DOHH2 (cell line): Measurements from ENCODE around the gene MEF2A.

ENCODE experiments used
- H3F3A ChIP-seq: fragments of 200-600 bp; sonication (generic), shearing (Covaris generic); 2 replicates; pipeline ENCODE4 v1.6.0; 2016; ENCODE audit warnings: antibody characterized with exemption, mild to moderate bottlenecking; ENCODE audit not compliant: control insufficient read depth, insufficient read depth
- H3K27ac ChIP-seq: fragments of 200-600 bp; sonication (generic); 2 replicates; pipeline ENCODE4 v1.5.1; 2014; ENCODE audit warnings: low read depth, mild to moderate bottlenecking, low read length, moderate library complexity
- H3K27me3 ChIP-seq: fragments of 200-600 bp; sonication (generic); 2 replicates; pipeline ENCODE4 v1.6.1; 2014; ENCODE audit warnings: mild to moderate bottlenecking, low read length, mixed read lengths; ENCODE audit not compliant: control insufficient read depth
- H3K36me3 ChIP-seq: fragments of 200-600 bp; sonication (generic); 2 replicates; pipeline ENCODE4 v1.6.1; 2014; ENCODE audit warnings: mild to moderate bottlenecking, low read length, moderate library complexity, mixed read lengths; ENCODE audit not compliant: control insufficient read depth
- H3K4me1 ChIP-seq: fragments of 200-600 bp; sonication (generic); 2 replicates; pipeline ENCODE4 v1.6.1; 2014; ENCODE audit warnings: mild to moderate bottlenecking, low read length, mixed read lengths; ENCODE audit not compliant: control insufficient read depth
- H3K4me2 ChIP-seq: fragments of 200-600 bp; sonication (generic); 2 replicates; pipeline ENCODE4 v1.6.0; 2014; ENCODE audit warnings: mild to moderate bottlenecking, low read length, moderate library complexity
- H3K4me3 ChIP-seq: fragments of 200-600 bp; sonication (generic); 2 replicates; pipeline ENCODE4 v1.5.1; 2014; ENCODE audit warnings: mild to moderate bottlenecking, low read length, mixed read lengths
- H3K79me2 ChIP-seq: fragments of 200-600 bp; sonication (generic); 2 replicates; pipeline ENCODE4 v1.6.1; 2014; ENCODE audit warnings: mild to moderate bottlenecking, low read length, mixed read lengths; ENCODE audit not compliant: control insufficient read depth
- H3K9me2 ChIP-seq: fragments of 200-600 bp; sonication (generic); replicated peaks from 2 replicates; pipeline ENCODE4 v1.6.1; 2014; ENCODE audit warnings: mild to moderate bottlenecking, low read length, mixed read lengths; ENCODE audit not compliant: control insufficient read depth
- H3K9me3 ChIP-seq: fragments of 200-600 bp; sonication (generic); 2 replicates; pipeline ENCODE4 v1.6.1; 2014; ENCODE audit warnings: antibody characterized with exemption, low read length, mixed read lengths; ENCODE audit not compliant: control insufficient read depth, insufficient read depth
- H4K20me1 ChIP-seq: fragments of 200-600 bp; sonication (generic); 2 replicates; pipeline ENCODE4 v1.6.0; 2014; ENCODE audit warnings: low read depth, mild to moderate bottlenecking, antibody characterized with exemption, low read length, moderate library complexity; ENCODE audit not compliant: control insufficient read depth, insufficient read depth
- CTCF ChIP-seq: fragments of 200-600 bp; sonication (generic); IDR thresholded peaks from one replicate; pipeline ENCODE4 v1.5.1; 2014; ENCODE audit warnings: antibody characterized with exemption, mild to moderate bottlenecking, low read depth, low read length; ENCODE audit not compliant: poor library complexity, severe bottlenecking
- EZH2phosphoT487 ChIP-seq: fragments of 200-600 bp; sonication (generic); IDR thresholded peaks from 2 replicates; pipeline ENCODE4 v1.6.1; 2017; ENCODE audit warnings: borderline replicate concordance, mild to moderate bottlenecking, antibody characterized with exemption, low read length, moderate library complexity, mixed read lengths

The MEF2A gene

DNA sequence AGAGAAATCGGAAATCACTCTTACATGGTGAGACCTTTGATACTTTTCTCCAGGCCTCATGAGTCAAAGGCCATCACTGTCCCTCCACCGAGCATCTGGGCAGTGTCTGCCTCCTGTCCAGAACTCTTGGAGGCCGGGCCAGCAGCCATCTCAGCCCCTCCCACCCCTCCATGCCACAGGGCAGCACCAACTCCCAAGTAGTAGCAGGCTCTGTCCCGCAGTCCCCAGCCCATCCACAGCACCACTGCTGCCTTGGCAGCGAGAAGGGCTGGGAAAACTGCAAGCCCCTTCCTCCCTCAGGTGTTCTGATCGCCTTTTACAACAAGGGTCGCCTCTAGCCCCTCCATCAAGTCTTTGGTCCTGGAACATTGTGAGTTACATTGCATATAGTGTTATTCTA lies 161.9 kb downstream of the MEF2A start:
- H3K4me1 ChIP-seq: peaks cover 6% of the 10 kb centered on the region
- H3K4me3 ChIP-seq: no peak overlapping the region
- no peak overlapping the region for H3K4me2 ChIP-seq
- no peaks in the 10 kb centered on the region for H4K20me1 ChIP-seq
- TF ChIP-seq EZH2phosphoT487: no peak
- no peak for TF ChIP-seq CTCF
- no peaks in the 10 kb centered on the region for H3K9me3 ChIP-seq
- no peaks in the 10 kb centered on the region for H3K27me3 ChIP-seq
- H3K27ac ChIP-seq: no peak overlapping the region
- no peaks in the 10 kb centered on the region for H3K9me2 ChIP-seq
- H3F3A ChIP-seq: no peaks in the 10 kb centered on the region
- H3K79me2 ChIP-seq: no peaks in the 10 kb centered on the region
- no peaks in the 10 kb centered on the region for H3K36me3 ChIP-seq

DNA sequence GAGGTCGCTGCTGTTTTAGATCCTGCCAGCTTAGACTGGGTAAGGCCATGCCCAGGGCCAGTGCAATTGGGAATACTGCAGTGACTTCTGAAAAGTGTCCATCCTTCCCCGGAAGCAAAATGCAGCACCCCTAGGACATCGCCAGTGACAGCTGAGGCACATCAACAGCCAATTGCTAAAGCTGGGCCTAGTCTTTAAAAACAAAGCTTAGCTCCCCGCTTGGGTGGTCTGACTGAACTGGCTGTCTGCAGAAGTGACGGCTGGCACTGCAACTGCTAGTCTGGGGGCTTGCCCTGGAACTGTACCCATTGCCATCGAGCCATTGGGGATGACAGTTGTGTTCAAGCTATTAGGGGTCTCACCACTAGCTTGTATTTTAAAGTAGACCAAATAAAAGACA lies 163.1 kb downstream of the MEF2A start:
- no peaks in the 10 kb centered on the region for H3K36me3 ChIP-seq

GRCh38 chr15:99729327-99729726 lies 163.5 kb downstream of the MEF2A start:
- no peak overlapping the region for H3K4me2 ChIP-seq
- no peaks in the 10 kb centered on the region for H3K9me2 ChIP-seq
- H3K4me1 ChIP-seq: peaks cover 11% of the 10 kb centered on the region
- H4K20me1 ChIP-seq: no peaks in the 10 kb centered on the region
- no peak overlapping the region for H3K4me3 ChIP-seq
- H3F3A ChIP-seq: no peaks in the 10 kb centered on the region
- H3K27me3 ChIP-seq: no peaks in the 10 kb centered on the region
- H3K79me2 ChIP-seq: no peaks in the 10 kb centered on the region
- H3K27ac ChIP-seq: no peak overlapping the region
- no peaks in the 10 kb centered on the region for H3K36me3 ChIP-seq
- TF ChIP-seq CTCF (no peak), EZH2phosphoT487 (no peak)
- H3K9me3 ChIP-seq: no peaks in the 10 kb centered on the region

More for the DNA sequence above, 163.1 kb downstream of the MEF2A start:
- no peak overlapping the region for H3K27ac ChIP-seq
- no peaks in the 10 kb centered on the region for H3F3A ChIP-seq
- H3K4me2 ChIP-seq: no peak overlapping the region
- H4K20me1 ChIP-seq: no peaks in the 10 kb centered on the region
- H3K4me3 ChIP-seq: no peak overlapping the region
- no peaks in the 10 kb centered on the region for H3K9me2 ChIP-seq
- H3K79me2 ChIP-seq: no peaks in the 10 kb centered on the region
- H3K9me3 ChIP-seq: no peaks in the 10 kb centered on the region
- H3K27me3 ChIP-seq: no peaks in the 10 kb centered on the region
- TF ChIP-seq EZH2phosphoT487 (no peak), CTCF (no peak)
- peaks cover 11% of the 10 kb centered on the region for H3K4me1 ChIP-seq

DNA sequence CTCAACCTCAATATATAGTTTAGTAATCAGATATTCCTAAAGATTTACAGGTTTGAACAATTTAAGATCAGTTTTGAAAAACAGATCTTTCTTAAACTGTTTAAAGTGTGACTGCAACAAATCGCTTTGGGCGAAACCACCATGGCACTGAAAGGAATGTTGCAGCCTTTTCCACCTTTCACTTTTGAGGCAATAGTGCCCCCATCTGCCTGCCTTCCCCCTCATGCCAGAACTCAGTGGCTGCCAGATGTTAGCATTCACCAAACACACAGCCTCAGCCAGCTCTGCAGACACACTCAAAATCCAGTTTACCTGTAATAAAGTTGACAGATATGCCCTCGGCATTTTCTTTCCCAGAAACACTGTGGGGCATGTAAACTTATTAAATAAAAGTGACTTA lies 164.1 kb downstream of the MEF2A start:
- Histone ChIP-seq H3F3A (no peaks in the 10 kb centered on the region), H4K20me1 (no peaks in the 10 kb centered on the region), H3K79me2 (no peaks in the 10 kb centered on the region), H3K4me3 (no peak overlapping the region), H3K4me1 (peaks cover 11% of the 10 kb centered on the region), H3K36me3 (no peaks in the 10 kb centered on the region), H3K4me2 (no peak overlapping the region), H3K9me2 (no peaks in the 10 kb centered on the region), H3K27me3 (no peaks in the 10 kb centered on the region), H3K9me3 (no peaks in the 10 kb centered on the region), H3K27ac (no peak overlapping the region)
- TF ChIP-seq EZH2phosphoT487: no peak
- TF ChIP-seq CTCF: peak; percentile 54
